HG02938 (cell line): ENCODE data around the gene EEF2K.

Experiments
- ATAC-seq: cut with Tn5 transposase; IDR thresholded peaks from one replicate; pipeline ENCODE4 v1.9.1; 2021; ENCODE audit warnings: mild to moderate bottlenecking, moderate library complexity; ENCODE audit not compliant: unreplicated experiment

The EEF2K gene

GRCh38 chr16:22239131-22239805, 33.2 kb downstream of the EEF2K start:
- ATAC-seq = no peak

- ATAC-seq = no peak
Measured at GRCh38 chr16:22240023-22240710, 34.1 kb downstream of the EEF2K start.

DNA sequence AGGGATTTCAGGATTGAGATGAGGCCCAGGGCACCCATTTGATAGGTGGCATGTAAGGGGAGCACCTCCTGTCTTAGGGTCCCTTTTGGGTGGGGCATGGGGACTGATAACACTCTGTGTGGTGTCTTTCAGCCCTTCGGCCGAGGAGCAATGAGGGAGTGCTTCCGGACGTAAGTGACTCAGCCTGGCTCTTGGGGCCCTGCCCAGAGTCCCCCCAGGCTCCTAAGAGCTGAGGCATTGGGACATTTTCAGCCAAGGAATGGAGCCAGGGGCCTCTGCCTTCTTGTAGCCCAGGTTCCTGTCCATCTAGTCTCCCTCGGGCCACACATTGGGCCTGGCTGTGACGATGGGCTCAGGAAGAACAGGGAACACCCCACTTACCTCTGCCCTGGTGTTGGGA, 44.4 kb downstream of the EEF2K start:
- ATAC-seq = no peak

DNA sequence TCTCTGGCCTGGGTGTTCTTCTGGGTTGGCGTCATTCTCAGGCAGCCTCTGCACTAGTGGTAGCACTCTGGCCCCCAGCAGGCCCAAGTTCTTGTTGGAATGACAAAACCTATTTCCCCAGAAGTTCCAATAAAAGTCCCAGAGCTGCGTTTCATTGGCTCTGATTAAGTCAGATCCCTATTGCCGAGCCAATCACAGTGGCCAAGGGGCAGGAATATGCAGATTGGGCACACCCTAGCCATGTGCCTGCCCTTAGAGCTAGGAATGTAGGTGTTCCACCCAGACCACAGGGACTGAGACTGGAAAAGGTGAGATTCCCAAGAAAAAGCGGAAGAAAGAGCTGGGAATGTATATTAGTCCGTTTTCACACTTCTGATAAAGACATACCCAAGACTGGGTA, 46.2 kb downstream of the EEF2K start:
- ATAC-seq = no peak

DNA sequence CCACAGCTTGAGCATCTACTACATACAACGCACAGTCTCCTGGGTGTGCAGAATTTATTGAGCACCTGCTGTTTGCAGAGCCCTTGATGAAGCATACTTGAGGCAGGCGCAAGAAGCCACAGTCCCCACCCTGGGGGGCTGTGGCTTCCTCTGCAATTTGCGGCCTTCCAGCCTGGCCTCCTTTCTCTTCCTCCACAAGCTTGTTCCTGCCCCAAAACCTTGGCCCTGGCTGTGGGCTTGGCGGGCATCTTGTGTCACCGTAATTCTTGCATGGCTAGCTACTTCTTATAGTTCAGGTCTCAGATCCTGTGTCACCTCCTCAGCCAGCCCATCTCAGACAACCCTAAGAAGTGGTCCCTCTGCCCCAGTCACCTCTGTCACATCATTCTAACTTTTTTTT, 47.2 kb downstream of the EEF2K start:
- no peak for ATAC-seq

DNA sequence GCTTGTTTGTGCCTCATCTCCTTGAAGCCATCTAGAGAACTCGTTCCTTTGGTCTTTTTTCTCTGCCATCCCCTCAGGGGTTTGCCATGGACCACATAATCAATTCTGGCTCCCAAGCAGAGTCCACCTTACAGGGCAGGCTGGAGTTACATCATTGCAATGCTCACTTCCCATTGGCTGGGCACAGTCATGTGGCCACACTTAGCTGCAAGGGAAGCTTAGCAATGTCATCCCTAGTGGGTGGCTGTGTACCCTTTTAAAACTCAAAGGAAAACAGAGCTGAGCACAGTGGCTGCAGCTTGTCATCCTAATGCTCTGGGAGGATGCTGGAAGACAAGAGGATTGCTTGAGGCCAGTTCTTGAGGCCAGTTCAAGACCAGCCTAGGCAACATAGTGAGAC, 49.3 kb downstream of the EEF2K start:
- ATAC-seq = no peak

- ATAC-seq = no peak
Measured at GRCh38 chr16:22257440-22257839, 51.4 kb downstream of the EEF2K start.

DNA sequence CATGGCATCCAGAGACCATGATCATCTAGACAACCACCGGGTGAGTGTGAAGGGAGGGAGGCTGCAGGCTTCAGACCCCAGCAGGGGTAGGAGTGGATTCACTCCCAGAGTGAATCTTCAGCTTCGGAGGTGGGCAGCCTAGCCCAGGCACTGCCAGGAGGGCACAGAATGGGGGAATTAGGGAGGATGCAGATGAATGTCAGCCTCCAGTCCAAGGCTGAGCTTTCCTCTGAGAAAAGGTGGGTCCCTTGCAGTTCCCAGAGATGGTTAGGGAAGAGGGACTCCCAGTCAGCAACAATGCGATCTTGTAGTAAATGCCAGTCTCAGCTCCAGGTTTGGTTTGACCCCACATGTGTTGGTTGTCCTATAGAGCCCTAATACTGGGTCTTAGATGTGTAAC, 54.4 kb downstream of the EEF2K start:
- ATAC-seq = no peak

DNA sequence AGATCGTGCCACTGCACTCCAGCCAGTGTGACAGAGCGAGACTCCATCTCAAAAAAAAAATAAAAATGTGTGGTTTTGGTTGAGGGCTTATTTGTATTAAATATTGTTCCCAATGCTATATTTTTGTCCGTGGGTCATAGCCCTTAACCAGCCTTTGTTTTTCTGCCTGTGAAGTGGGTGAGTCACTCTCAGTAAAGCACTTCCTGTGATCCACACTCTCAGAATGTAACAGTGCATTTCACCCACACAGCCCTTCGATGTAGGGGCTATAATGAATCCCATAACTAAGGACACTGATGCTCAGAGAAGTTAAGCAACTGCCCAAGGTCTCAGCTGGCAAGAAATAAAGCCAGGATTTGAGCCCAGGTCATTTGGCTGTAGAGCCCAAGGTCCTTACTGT, 56.4 kb downstream of the EEF2K start:
- no peak for ATAC-seq

DNA sequence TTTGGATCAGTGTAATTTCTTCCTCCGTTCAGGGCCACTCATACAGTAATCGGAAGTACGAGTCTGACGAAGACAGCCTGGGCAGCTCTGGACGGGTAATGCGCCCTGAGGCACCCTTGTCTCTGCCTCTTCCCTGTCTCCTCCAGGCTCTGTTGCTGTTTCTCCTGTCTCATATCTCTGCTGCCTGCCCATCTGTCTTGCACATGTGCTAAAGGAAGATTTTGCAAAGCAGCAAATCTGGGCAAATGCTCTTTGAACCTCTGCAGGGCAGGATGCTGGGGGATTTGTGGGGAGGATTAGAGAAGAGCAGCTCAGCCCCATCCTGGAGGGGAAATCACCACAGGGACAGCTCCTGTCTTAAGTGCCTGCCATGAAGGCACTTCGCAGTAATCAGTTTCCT, 58.7 kb downstream of the EEF2K start:
- no peak for ATAC-seq

GRCh38 chr16:22265351-22265750, 59.3 kb downstream of the EEF2K start:
- ATAC-seq = no peak

DNA sequence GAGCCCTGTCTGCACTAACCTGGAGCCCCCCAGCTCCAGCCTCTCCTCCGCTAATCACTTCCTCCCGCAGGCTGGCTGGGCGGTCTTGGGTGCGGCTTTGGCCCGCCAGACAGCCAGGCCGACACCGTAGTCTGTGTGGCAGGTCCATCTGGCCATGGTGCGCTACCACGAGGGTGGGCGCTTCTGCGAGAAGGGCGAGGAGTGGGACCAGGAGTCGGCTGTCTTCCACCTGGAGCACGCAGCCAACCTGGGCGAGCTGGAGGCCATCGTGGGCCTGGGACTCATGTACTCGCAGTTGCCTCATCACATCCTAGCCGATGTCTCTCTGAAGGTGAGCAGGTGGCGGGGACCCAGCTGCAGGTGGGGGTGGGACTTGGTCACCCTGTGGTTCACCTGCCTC, 60.5 kb downstream of the EEF2K start:
- no peak for ATAC-seq

- ATAC-seq = no peak
Measured at GRCh38 chr16:22267764-22268163, 61.7 kb downstream of the EEF2K start.

DNA sequence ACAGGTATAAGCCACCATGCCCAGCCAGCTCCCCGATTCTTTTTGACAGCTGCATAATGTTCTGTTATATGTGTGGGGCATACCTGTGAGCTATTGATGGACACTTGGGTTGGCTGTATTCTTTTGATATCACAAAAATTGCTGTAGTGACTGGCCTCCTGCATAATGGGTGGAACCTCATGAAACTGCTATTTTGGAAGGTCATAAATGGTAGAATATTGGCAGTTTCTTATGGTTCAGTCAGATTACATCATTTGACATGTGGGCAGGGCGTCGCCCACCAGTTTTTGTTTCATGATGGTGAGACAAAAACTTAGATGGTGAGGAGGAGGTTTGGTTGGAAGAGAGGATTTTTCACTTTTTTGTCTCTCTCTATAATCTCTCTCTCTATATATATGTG, 64.4 kb downstream of the EEF2K start:
- no peak for ATAC-seq

- ATAC-seq = no peak
Measured at GRCh38 chr16:22272870-22273650, 67.0 kb downstream of the EEF2K start.

GRCh38 chr16:22274916-22275315, 68.8 kb downstream of the EEF2K start:
- no peak for ATAC-seq

DNA sequence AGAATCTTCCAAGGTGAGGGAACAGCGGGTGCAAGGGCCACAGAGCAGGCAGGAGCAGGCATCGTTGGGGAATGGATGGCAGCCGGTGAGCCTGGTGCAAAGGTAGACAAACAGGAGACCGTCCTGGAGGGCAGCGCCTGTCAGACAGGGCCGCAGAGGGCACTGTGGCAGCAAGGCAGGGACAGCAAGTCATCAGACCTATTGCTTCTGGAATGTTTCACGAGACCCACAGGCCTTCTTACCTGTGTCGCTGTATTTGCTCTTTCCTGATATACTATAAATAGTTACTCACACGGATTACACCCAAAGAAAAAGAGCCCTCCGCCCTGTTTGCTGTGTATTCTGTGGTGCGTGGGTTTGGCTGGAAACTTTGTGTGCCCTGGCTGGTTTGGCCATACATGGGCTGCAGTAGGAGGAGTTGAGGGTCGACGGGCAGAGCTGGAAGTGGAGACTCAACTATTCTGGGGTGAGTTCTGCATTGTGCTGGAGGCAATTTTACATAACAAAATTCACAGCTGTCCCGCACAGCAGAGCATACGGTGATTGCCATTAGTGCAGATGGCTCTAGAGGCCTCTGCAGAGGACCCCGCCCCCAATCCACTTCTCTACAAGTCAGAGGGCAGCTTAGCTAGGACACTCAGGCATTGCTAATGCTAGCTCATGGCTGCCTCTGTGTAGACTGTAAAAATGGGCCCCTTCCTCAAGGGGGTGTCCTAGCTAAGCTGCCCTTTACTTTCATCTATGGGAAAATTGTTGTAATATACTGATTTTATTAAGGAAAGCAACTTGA, 72.6 kb downstream of the EEF2K start:
- no peak for ATAC-seq

GRCh38 chr16:22282254-22282892, 76.3 kb downstream of the EEF2K start:
- ATAC-seq = no peak

DNA sequence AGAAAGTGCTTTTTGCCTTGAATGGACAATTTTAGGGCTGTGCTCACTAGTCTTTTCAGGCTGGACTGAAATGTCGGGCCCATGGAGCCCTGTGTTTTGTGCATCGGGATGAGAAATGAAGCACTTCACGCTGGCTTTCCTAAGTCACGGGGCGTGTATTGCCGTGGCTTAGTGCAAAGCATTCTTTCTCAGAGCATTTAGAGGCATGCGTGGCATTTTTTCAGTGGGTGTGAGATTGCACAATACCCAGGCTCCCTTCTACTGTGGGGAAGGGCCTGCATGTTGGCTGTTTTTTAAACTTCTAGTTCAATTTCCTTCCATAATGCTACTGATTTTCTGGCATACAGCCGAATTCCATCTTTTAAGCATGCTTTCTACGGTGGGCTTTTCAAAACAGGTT, 78.6 kb downstream of the EEF2K start:
- no peak for ATAC-seq

- no peak for ATAC-seq
Measured at GRCh38 chr16:22285080-22285479, 79.0 kb downstream of the EEF2K start.

DNA sequence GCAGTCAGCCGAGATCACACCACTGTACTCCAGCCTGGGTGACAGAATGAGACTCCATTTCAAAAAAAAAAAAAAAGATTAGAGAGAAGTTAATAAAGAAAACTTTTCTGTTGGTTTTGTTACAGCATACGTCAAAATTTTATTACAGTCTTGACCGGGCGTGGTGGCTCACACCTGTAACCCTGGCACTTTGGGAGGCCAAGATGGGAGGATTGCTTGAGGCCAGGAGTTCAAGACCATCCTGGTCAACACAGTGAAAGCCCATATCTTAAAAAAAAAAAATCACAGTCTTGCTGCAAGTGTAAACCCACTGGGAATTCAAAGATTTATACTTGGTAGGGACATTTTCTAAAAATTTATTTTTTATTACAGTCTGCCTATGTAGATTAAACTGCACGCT, 84.9 kb downstream of the EEF2K start:
- ATAC-seq = no peak
